Islet of Langerhans (tissue), 1 donor: ENCODE measurements around the gene LCN10.
"Not testable (repeated sequence)": the region's sequence is repeated elsewhere in the genome, so short reads cannot be mapped to it uniquely, and the experiment has no call there.

Source experiments
- FAIRE-seq: peaks from one replicate; lab custom pipeline; 2011; peaks lifted over from hg19 to GRCh38; lab: Jason Lieb, UNC

Gene LCN10

DNA sequence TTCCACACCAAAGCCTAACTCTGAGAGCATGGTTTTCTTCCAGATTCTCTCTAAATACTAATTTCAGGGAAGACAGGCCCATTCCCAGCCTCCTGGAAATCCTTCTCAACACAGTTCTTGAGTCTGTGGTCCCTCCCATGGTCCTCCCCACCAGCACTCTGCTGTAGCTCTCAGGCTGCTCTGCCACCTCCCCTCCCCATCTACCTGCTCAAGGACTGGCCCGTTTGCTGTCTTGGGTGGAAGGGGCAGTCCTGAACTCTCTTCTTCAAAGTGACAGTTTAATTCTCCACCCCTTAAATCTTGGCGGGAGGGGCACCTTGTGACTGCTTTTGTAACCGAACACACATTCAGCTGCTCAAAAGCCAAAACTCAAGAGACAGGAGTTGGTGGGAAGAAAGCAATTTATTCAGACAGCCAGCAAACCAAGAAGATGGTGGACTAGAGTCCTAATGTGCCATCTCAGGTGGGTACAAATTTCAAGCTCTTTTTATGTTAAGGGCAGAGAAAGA, 29.2 kb upstream of the LCN10 start:
- FAIRE-seq, result no peak

- no peak for FAIRE-seq
These were observed 27.0 kb upstream of the LCN10 start for GRCh38 chr9:136769710-136770191.

DNA sequence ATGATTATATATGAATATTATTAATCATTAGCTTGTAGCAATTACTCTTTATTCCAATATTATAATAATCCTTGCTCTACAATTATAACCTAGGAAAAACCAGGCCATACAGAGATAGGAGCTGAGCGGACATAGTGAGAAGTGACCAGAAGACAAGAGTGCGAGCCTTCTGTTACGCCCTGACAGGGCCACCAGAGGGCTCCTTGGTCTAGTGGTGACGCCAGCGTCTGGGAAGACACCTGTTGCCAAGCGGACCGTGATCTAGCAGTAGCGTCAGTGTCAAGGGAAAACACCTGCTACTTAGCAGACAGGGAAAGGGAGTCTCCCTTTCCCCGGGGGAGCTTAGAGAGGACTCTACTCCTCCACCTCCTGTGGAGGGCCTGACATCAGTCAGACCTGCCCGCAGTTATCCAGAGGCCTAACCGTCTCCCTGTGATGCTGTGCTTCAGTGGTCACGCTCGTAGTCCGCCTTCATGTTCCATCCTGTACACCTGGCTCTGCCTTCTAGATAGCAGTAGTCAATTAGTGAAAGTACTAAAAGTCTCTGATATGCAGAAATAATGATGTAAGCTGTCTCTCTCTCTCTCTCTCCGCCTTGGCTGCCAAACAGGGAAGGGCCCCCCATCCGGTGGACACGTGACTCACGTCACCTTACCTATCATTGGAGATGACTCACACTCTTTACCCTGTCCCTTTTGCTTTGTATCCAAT, 23.8 kb upstream of the LCN10 start:
- peak; percentile 51 for FAIRE-seq

- not testable (repeated sequence) for FAIRE-seq
These were observed 23.1 kb upstream of the LCN10 start for GRCh38 chr9:136765745-136766409.

DNA sequence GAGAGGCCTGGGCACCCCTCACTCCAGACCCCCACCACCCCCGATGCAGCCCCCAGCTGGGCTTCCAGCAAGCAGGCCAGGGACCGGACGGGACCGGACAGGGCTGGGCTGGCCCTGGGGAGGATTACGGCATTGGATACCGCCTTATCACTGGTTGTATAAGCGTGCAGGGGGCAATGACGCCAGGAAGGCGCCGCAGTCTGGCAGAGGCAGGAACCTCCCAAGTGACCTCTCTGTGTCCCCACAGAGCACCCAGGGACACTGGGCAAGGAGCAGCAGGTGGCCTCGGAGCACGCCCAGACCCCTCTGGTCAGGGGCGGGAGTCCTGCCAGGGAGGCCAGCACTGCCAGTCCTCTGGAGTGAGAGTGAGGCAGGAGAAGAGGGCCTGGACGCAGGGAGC, 22.3 kb upstream of the LCN10 start:
- no peak for FAIRE-seq

- no peak for FAIRE-seq
These were observed 21.7 kb upstream of the LCN10 start, which contains the start of gene LCN15 for GRCh38 chr9:136764301-136764891. Gene LCN15 (minus strand): TSS chr9:136764518. CDS start chr9:136764488, 30 bp downstream.

GRCh38 chr9:136763649-136764035, 20.9 kb upstream of the LCN10 start:
- FAIRE-seq, result no peak

GRCh38 chr9:136762915-136763648, 20.3 kb upstream of the LCN10 start:
- FAIRE-seq, result no peak

GRCh38 chr9:136762221-136762691, 19.5 kb upstream of the LCN10 start:
- FAIRE-seq, result no peak

DNA sequence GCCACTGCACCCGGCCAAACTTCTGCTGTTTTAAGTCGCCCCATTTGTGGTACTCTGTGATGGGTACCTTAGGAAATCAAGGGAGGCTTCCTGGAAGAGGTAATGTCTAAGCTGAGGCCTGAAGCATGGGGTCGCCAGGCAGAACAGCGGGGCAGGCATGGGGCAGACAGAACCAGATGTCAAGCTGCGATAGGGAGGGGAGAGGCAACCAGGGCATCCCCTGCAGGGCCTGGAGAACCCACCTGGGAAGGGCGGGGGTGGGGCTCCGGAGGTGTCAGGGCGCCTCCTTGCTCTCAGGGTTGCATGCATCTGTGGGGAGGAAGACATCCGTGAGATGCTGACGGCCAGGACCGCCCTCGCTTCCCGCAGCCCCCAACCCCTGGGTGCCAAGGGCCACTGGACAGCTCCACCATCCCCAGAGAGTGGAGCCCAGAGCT, 18.8 kb upstream of the LCN10 start:
- FAIRE-seq, result no peak

DNA sequence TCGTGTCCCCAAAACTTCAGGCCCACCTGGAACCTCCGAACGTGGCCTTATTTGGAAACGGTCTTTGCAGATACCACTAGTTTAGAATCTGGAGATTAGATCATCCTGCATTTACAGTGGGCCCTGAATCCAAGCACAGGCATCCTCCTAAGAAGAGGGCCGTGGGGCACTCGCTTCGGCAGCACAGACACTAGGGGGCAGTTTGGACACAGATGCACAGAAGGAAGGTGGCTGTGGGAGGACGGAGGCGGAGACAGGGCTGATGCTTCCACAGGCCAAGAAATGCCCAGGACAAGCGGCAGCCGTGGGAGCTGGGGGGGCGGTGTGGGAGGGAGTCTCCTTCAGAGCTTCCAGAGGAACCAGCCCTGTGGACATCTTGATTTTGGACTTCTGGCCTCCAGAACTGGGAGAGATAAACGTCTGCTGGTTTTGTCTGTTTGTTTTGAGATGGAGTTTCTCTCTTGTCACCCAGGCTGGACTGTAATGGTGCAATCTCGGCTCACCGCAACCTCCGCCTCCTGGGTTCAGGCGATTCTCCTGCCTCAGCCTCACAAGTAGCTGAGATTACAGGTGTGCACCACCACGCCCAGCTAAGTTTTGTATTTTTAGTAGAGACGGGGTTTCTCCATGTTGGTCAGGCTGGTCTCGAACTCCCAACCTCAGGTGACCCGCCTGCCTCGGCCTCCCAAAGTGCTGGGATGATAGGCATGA, 18.2 kb upstream of the LCN10 start:
- not testable (repeated sequence) for FAIRE-seq

DNA sequence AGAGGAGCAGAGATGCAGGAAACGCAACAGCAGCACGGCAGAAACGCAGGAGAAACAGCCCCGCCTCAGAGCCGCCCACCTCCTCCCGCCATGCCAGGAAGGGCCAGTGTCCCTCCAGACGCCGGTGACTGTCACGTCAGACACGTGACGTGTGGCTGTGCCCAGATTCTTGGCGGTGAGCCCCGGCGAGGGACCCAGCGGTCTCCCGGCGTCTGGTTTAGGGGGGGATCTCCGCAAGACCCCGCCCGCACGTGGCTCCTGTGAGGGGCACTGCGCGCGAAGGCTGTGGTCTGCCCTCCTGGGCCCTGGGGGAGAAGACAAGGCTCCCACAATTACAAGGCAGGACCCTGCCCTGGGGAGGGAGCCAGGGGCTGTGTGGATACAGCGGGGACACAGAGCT, 17.7 kb upstream of the LCN10 start:
- FAIRE-seq, result no peak

DNA sequence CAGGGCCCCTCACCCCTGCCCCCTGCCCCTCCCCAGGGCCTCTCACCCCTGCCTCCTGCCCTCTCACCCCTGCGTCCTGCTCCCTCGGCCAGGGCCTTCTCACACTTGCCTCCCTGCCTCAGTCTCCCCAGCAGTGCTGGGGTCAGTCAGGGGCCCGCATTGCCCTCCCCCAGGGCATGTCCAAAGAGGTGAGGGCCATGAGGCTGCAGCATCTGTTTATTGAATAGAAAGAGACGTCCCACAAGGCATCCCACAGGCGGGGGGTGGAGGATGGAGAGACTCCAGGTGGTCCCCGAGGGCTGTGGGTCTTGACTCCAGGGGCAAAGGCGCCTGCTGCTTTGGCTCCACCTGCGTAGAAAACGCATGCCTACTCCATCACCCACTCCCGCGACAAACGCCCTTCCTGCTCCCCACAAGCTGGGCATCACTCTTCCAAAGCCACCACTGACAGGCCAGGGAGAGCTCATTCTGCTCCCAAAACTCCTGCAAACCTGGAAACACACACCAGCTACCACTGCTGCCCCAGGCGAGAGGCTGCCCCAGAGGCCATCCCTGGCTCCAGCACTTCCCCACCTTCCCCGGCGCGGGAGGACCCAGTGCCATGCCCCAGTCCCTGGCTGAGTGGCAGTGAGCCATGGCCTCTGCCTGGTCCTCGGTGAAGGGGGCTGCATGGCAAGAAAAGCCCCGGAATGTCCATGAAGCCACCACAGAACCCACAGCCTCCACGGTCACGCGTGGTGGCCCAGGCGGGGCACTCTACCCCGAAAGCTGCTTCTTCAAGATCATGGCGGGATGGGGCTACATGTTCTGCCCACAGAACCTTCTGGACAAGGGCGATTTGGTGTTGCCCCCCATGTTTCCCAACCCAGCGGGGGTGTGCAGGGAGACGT, 16.9 kb upstream of the LCN10 start:
- no peak for FAIRE-seq

GRCh38 chr9:136759001-136759400, 16.3 kb upstream of the LCN10 start:
- no peak for FAIRE-seq

GRCh38 chr9:136757751-136758140, 15.0 kb upstream of the LCN10 start:
- no peak for FAIRE-seq

GRCh38 chr9:136757328-136757727, 14.6 kb upstream of the LCN10 start:
- no peak for FAIRE-seq

GRCh38 chr9:136756836-136757235, 14.1 kb upstream of the LCN10 start:
- no peak for FAIRE-seq

DNA sequence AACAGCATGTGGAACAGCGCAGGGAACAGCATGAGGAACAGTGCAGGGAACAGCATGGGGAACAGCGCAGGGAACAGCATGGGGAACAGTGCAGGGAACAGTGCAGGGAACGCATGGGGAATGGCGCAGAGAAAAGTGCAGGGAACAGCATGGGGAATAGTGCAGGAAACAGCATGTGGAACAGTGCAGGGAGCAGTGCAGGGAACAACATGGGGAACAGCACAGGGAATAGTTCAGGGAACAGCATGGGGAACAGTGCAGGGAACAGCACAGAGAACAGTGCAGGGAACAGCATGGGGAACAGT, 13.3 kb upstream of the LCN10 start:
- FAIRE-seq, result no peak

DNA sequence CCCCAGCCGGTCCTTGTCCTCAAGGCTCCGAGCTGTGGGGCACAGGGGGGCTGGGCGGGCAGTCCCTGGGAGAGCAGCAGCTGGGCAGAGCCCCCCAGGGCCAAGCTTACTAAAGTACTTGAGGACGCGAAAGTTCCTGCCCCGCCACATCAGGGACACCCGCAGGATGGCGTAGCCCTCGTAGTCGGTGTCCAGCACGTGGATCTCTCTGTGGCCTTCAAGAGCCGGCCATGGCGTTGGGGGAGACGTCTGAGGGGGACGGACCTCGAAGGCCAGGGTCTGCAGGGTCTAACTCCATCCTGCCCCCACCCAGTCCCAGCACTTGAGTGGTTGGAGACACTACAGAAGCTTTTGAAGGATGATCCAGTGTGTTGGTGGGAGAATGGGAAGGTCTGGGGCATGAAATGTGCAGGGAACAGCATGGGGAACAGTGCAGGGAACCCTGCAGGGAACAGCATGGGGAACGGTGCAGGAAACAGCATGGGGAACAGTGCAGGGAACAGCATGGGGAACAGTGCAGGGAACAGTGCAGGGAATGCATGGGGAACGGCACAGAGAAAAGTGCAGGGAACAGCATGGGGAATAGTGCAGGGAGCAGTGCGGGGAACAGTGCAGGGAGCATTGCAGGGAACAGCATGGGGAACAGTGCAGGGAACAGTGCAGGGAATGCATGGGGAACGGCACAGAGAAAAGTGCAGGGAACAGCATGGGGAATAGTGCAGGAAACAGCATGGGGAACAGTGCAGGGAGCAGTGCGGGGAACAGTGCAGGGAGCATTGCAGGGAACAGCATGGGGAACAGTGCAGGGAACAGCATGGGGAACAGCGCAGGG, 12.8 kb upstream of the LCN10 start:
- not testable (repeated sequence) for FAIRE-seq
